NCI-H1417 (cell line): Measurements from ENCODE around the gene USPL1.

Experiments used
- DNase-seq, 3 experiments: peaks; one replicate each; lab custom pipeline; 2025; lab: John Stamatoyannopoulos, UW

USPL1 gene

GRCh38 chr13:30656178-30656577 is 38.5 kb downstream of the USPL1 start:
- DNase-seq: no peak

GRCh38 chr13:30659980-30660379 is 42.3 kb downstream of the USPL1 start:
- DNase-seq: no peak

- no peak for DNase-seq
Observed at GRCh38 chr13:30660796-30661195, 43.1 kb downstream of the USPL1 start.

- no peak for DNase-seq
Observed at GRCh38 chr13:30664689-30665275, 47.1 kb downstream of the USPL1 start.

- DNase-seq: no peak
Observed at GRCh38 chr13:30665638-30666037, 47.9 kb downstream of the USPL1 start.

GRCh38 chr13:30666113-30666512 is 48.4 kb downstream of the USPL1 start:
- no peak for DNase-seq

- DNase-seq: no peak
Observed at GRCh38 chr13:30667014-30667413, 49.3 kb downstream of the USPL1 start.

GRCh38 chr13:30668312-30668711 is 50.6 kb downstream of the USPL1 start:
- DNase-seq: no peak

- no peak for DNase-seq
Observed at GRCh38 chr13:30671271-30671815, 53.6 kb downstream of the USPL1 start.

- DNase-seq: peak; percentile 66 to 95 (median 92)
Observed at GRCh38 chr13:30673669-30674521, 56.2 kb downstream of the USPL1 start.

- no peak for DNase-seq
Observed at GRCh38 chr13:30675717-30676116, 58.0 kb downstream of the USPL1 start.

GRCh38 chr13:30676672-30677071 is 59.0 kb downstream of the USPL1 start:
- peak in 2 of 3 experiments; percentile 3 for DNase-seq

- peak in 1 of 3 experiments; percentile 15 for DNase-seq
Observed at GRCh38 chr13:30679483-30680330, 62.0 kb downstream of the USPL1 start.

GRCh38 chr13:30681843-30682242 is 64.1 kb downstream of the USPL1 start:
- DNase-seq: no peak

GRCh38 chr13:30685320-30685859 is 67.7 kb downstream of the USPL1 start:
- DNase-seq: peak in 2 of 3 experiments; percentile 6 to 31

GRCh38 chr13:30685987-30686386 is 68.3 kb downstream of the USPL1 start:
- no peak for DNase-seq

GRCh38 chr13:30687601-30688000 is 69.9 kb downstream of the USPL1 start:
- no peak for DNase-seq

GRCh38 chr13:30689752-30690151 is 72.0 kb downstream of the USPL1 start:
- no peak for DNase-seq

- DNase-seq: peak in 1 of 3 experiments; percentile 2
Observed at GRCh38 chr13:30690282-30691188, 72.8 kb downstream of the USPL1 start.

- DNase-seq: no peak
Observed at GRCh38 chr13:30692113-30692512, 74.4 kb downstream of the USPL1 start.
